Measurements from ENCODE around the gene XRCC4.

DNA sequence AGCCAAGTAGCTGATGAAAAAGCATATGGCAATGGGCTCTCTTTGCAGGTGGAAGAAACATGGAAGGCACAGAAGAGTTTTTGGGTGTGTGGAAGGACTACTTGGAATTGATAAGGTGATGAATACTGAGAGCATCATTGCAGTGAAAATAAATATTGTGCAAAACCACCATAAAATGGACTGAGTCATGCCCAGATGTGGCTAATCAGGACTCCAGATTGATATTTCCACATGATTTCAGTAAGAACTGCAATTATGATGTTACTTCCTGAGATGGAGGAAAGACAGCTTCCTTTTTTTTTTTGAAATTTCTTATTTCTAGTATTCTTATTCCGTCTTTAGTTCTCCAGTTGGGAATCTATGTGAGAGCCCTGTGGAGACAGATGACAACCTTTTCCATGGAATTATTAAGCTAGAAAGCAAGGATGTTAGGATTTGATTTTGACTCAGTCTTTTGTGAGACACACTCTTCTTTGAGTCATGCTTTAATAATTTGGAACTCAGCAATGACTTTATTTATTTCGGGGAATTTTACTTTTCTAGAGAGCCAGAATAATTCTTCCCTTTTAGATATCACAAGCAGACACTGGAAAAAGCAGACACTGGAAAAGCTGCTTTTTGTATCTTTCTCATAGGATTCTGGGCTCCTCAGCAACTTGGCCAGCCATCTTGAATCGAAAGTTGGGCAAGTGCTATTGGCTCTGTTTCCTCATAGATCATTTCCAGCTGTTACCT, 300.0 kb downstream of the XRCC4 start:
- TF ChIP-seq, protein P1, sequence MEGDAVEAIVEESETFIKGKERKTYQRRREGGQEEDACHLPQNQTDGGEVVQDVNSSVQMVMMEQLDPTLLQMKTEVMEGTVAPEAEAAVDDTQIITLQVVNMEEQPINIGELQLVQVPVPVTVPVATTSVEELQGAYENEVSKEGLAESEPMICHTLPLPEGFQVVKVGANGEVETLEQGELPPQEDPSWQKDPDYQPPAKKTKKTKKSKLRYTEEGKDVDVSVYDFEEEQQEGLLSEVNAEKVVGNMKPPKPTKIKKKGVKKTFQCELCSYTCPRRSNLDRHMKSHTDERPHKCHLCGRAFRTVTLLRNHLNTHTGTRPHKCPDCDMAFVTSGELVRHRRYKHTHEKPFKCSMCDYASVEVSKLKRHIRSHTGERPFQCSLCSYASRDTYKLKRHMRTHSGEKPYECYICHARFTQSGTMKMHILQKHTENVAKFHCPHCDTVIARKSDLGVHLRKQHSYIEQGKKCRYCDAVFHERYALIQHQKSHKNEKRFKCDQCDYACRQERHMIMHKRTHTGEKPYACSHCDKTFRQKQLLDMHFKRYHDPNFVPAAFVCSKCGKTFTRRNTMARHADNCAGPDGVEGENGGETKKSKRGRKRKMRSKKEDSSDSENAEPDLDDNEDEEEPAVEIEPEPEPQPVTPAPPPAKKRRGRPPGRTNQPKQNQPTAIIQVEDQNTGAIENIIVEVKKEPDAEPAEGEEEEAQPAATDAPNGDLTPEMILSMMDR (conservative IDR thresholded peaks at IDR 0.05) = no peak
- no peak for TF ChIP-seq ZFX (IDR thresholded peaks at IDR 0.05)
